ENCODE results near the gene RNF115. TPM values are rescaled to one million over a fixed set of nuclear protein-coding genes. Genes with fewer than 3 reads are reported as not detected.

Gene RNF115
- total RNA-seq = 1 to 10 TPM; 7.4 to 7.7 TPM
- long read RNA-seq, full-length matches to known transcripts = 10 of 13 reads
- long read RNA-seq, partial matches to known transcripts = 0 of 13 reads
- long read RNA-seq, other reads (novel, unspliced or antisense) = 3 of 13 reads

DNA sequence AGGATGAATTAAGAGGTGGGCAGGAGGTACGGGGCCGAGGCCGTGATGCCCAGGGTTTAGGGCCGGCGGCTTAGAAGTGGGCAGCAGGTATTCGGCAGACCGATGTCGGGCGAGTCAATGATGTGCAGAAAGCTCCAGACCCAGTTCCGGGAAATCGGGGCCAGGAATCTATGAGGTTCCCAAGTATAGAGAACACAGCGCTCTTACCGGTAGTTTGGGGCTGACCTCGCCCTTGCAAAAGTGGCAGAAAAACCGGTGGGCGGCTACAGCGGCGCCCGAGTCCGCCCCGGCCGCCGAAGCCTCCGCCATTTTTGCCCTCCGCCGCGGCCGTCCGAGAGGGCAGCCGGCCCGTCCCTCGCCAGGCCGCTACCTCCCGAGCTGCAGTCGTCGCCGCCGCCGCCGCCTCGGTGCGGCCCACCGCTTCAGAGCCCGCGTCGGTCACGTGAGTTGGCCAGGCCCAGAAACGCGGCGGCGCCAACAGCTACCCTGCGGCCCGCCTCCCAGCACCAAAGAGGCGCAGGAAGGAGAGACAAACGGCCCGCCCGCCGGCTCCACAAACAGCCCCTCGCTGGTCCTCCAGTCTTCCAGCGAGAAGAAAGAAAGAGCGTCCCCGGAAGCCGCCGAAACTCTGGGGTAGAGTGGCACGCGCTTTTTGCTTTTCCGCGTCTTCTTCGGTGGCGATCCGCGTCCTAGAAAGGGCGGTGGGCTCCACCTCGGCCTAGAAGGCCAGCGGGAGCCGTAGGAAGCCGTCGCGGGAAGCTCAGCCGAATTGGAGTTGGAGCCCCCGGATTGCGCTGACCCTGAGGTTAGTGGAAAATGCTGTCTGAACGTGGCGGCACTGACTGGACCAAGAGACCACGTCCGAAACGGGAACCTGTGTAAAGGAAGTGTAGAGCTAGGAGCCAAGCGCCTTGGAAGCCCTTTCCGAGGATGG is at the start of gene RNF115, which contains the start of gene POLR3C:
Gene RNF115 (minus strand): TSS at position 531 of the 934 bp plus-strand sequence. CDS start 222 bp downstream, at position 309.
Gene POLR3C (plus strand): TSS at position 636 of the 934 bp plus-strand sequence. CDS start 1,577 bp downstream, outside the sequence.
- DNase-seq (peak; percentile 92 to 93), ATAC-seq (peak; percentile 96)
- intact Hi-C loops (cut with DNase I, micrococcal nuclease) = no loop called here

DNA sequence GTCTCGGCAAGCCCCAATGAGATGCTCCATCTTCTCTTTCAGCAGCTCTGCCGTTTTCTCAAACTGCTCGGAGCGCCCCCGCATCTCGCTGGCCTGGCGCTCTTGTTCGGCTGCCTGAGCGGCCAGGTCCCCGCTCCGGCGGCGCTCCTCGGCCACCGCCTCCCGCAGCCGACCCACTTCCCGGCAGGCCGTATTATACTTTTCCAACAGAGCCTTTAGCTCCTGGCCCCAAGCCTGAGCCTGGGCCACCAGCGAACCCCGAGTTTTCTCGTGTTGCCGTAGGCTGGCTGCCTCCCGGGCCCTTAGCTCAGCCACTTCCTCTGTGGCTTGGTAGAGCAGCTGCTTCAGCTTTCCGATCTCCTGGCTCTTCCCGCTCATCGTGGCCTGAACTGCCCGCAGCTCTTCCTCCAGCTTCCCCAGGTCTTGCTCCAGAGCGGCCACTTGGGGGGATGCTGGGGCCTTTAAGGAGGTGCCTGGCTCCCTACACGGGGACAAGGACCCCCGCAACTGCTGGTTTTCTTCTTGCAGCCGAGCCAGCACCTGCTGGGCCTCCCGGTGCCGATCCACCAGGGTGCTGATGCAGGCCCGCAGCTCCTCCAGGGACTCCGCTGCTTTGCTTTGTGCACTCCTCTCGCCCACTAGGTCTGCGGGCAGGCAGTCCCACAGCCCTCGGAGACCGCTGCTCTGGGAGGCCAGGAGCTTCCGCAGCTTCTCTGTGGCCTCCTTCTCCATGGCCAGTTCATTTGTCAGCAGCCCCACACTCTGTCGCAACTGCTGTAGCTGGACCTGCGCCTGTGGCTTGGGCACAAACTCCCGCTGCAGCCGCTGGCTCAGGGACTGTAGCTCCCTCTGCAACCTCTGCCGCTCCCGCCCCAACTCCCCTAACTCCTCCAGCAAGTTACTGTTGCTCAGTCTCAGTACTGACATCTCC is 48.4 kb upstream of the RNF115 start:
- intact Hi-C loops (cut with DNase I, micrococcal nuclease) = no loop called here
- ATAC-seq (peak; percentile 51), DNase-seq (peak; percentile 39 to 41)

DNA sequence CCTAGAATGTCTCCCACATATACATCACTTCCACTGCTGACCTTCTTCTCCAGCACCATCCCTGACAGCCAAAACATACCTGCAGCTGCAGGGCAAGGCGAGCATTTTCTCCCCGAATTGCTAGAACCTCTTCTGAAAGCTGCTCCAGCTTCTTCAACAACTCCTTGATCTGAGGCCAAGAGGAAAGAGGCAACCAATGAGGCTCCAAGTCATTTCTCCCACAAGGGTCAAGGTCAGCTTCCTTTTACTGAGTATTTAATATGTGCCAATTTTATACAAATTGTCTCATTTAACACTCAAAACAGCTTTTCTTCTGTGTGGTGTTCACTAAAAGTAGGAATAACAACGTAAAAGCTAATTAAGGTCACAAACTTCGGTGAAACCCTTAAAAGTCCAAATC is 44.3 kb upstream of the RNF115 start:
- ATAC-seq (no peak), DNase-seq (no peak)
- intact Hi-C loops (cut with DNase I, micrococcal nuclease) = no loop called here

DNA sequence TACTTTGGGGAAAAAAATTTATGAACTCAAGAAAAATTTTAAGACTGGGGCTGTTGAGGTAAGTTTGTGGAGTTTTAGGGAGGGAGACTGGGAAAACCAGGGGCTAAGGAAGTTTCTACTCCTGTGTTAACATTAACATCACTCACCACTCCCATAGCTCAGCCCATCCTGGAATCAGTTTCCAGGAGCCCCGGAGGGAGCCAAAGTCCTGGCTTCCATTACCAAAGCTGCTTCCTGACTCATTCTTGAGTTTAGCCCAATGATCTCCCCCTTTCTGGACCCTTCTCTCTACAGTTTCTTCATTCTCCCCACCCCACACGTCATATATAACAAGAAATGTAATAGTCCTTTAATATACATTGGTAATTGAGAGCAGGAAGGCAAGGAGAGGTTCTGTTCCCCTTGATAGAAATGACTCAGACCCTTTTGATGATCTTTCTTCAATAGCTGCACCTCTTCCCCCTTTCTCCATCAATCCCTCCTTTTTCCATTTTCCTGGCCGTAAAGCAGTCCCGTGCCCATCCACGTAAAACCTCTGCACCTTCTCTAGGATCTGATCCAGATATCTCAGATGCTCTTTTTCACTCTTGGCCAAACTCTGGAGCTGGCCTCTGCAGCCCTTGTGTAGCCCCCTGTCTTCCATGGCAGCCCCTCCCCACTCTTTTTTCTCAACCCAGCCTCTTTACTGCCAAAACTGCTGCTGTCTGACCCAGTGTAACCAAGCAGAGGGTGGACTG is 39.6 kb upstream of the RNF115 start:
- ATAC-seq (no peak), DNase-seq (no peak)
- intact Hi-C loops (cut with DNase I, micrococcal nuclease) = no loop called here

DNA sequence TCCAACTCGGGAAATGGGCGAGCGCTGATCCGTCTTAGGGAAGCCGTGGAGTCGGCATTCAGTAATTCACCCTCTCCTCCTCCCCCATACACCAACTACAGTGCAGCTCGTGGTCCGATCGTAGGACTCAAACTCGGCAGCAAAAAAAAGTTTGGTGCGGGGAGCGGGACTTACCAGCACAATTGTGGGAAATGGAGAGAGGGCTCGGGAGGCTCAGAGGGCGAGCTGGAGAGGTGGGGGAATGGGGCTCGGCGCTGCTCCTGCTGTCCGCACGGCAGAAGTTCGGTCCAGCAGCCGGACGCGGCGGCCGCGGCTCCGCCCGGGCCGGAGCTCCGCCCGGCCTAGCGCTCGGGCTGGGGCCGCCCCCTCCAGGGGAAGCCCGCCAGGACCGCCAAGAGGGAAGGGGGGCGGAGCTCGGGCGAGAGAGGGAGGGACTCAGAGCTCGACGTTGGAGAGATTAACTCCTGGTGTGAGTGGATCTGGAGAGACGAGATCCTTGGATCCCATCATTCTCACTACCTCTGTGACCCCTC is 35.7 kb upstream of the RNF115 start:
- ATAC-seq (peak; percentile 80), DNase-seq (peak; percentile 90)
- intact Hi-C loops (cut with DNase I, micrococcal nuclease) = no loop called here

DNA sequence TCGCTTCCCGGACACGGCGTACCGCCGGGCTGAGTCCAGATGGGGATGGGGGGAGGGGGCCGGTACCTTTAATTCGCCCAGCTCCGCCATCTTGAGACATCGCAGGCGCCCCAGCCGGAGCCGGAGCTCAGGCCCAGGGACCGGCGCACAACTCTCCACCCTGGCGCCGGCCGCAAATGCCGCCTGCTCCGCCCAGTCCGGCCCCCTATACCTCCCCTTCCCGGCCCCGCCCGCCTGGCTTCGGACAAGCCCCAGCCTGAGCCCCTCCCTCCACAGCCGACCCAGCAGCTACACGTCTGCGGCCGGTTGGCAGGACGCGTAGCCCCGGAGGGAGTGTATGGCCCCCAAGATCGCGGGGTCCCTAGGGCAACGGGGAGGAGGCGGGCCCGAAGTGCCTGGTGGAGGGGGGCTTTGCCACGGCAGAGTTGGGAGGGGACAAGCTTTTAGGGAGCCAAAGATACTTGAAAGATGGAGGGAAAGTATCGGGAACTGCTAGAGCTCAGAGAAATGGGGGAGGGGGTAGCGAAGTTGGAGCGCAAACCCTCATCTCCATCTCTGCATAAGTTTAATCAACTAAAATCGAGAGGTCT is 35.1 kb upstream of the RNF115 start, which contains the start of gene PIAS3:
Gene PIAS3 (minus strand): TSS at position 181 of the 590 bp plus-strand sequence. CDS start 91 bp downstream, at position 90.
- ATAC-seq (peak; percentile 93), DNase-seq (peak; percentile 96 to 97)
- intact Hi-C loops (cut with DNase I, micrococcal nuclease) = no loop called here

DNA sequence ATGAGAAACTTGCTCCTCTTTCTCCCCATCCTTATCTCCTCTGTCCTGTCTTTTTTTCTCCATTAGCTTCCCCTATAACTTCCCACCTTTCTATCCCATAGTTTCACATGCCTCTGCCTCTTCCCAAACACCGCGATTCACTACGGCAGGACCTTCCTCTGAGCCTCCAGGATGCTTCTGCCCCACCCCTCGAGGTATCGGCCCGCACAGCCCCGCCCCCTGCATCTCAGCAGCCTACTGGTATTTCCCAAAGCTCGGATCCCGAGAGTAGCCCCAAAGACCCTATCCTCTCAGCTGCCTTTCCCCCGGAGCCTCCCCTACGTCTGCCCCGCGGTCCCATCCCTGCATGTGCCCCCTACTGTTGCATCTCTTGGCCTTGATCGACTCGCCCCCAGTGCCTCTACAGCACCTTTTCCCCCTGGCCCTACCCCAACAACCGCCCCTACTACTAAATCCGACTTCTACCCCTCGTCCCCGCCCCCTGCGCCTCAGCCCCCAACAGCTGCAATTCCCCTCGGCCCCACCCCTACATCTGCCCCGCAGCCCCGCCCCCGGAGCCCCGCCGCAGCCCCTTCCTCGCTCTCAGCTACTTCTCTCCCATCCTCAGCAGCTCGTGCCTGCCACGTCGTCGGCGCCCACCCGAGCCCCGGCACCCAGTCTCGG is 34.5 kb upstream of the RNF115 start:
- DNase-seq = peak; percentile 70 to 80
- peak; percentile 53 for ATAC-seq
- intact Hi-C loops (cut with DNase I, micrococcal nuclease) = no loop called here

DNA sequence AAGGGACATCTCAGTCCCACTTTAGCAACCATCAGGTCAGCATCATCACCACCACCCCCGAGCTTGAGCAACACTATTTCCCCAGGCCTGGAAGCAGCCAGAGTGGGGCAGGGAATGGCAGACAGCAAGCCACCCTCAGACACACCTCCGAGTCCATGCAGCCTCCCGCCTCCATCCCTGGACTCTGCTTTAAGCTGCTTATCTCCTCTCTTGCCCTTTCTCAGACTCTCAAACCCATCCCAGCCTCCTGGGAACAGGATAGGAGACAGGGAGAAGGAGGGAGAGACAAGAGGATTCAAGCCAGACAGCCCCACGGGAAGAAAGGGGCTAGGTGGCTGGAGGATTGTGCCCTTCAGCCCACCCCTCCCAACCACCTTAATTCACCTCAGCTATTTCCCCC is 33.3 kb upstream of the RNF115 start:
- DNase-seq (no peak), ATAC-seq (no peak)
- intact Hi-C loops (cut with DNase I, micrococcal nuclease) = no loop called here

DNA sequence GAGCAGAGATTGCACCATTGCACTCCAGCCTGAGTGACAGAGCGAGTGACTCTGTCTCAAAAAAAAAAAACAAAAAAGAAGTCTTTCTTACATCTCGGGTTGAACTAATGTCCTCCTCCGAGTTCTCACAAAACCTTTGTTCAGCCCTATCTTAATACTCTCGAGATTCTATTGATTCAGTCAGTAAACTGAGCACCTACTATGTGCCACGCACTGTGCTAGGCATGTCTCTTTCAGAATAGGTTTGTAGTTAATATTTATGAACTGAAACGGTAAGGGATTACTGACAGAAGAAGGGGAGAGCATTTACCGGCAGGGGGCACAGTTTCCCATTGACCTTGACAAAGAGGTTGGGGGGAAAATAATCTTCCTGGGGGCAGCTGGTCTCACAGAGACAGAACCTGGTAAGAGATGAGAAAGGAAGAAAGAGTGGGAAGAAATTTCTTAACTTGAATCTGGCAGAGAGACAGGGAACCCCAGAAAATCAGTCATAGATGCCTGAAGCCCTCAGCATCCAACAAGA is 31.6 kb upstream of the RNF115 start:
- DNase-seq = no peak
- no peak for ATAC-seq
- intact Hi-C loops (cut with DNase I, micrococcal nuclease) = no loop called here

DNA sequence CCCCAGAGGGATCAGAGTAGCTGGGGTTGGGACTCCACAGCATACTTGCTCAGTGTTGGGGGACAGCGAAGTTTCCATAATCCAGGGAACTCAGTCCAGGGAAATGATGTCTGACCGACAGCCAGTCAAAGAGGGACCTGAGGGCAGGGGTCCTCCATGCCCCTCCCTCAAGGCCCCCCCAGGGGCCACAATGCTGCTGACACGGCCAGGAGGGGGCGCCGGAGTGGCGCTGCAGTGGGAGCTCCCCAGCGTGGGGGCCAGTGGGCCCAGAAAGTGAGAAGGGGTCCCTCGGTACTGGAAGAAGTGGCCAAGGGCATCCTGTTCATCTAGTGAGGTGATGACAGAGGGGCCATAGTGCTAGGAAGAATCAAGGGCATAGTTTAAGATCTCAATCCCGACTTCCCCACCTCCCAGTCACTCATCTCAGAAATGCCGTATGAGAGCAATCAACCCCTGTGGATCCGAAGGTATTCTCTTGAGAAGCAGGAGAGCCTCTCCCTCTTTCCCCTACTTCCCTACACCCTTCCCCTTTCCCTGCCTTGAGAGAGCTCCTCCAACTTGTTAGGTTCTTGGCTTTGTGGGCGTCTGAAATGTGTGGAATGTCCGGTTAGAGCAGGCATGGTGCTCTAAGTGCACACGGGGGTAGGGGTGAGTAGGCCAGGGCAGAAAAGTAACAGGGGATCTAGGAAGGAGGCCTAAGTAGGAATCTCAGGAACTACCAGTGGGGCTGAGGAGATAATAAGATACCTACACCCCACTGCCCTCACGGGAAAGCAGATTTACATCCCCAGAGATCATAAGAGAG is 25.7 kb upstream of the RNF115 start:
- intact Hi-C loops (cut with DNase I, micrococcal nuclease) = no loop called here
- no peak for ATAC-seq
- no peak for DNase-seq

DNA sequence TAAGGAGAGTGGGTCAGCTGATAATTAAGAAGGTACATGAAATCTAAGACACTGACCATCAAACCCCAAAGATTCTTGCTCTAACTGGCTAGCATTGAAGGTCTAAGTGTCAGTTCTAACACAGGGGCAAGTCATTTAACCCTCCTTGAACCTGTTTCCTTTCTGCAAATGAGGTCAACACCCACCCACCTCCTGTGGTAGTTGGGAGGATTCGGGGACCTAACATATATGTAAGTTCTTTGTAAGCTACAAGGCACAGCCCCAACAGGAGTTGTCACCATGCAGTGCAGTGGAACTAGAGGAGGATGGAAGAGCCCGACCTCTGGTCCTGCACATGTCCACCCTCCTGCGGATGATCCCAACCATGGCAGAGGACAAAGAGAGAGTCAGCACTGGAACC is 23.9 kb upstream of the RNF115 start:
- DNase-seq (no peak), ATAC-seq (no peak)
- intact Hi-C loops (cut with DNase I, micrococcal nuclease) = no loop called here

DNA sequence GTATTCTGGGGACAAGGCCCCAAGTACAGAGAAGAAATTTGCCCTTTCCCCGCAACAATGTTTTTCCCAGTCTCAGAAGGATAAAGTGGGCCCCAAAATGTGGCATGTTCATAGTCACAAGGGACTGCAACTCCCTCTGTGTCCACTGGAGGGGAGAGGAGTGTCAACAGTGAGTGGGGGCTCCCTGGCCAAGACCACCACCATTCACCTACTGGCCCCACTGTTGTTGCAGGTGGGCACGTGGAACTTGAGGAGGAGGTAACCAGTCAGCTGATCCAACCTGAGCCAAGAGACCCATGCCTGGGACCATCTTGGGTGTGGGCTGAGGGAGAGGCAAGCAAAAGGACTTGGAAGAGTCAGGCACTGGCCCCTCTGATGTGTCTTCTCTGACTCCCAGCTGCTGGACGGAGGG is 22.3 kb upstream of the RNF115 start:
- intact Hi-C loops (cut with DNase I, micrococcal nuclease) = no loop called here
- peak; percentile 57 for ATAC-seq
- DNase-seq = peak in 1 of 2 donors; percentile 35

DNA sequence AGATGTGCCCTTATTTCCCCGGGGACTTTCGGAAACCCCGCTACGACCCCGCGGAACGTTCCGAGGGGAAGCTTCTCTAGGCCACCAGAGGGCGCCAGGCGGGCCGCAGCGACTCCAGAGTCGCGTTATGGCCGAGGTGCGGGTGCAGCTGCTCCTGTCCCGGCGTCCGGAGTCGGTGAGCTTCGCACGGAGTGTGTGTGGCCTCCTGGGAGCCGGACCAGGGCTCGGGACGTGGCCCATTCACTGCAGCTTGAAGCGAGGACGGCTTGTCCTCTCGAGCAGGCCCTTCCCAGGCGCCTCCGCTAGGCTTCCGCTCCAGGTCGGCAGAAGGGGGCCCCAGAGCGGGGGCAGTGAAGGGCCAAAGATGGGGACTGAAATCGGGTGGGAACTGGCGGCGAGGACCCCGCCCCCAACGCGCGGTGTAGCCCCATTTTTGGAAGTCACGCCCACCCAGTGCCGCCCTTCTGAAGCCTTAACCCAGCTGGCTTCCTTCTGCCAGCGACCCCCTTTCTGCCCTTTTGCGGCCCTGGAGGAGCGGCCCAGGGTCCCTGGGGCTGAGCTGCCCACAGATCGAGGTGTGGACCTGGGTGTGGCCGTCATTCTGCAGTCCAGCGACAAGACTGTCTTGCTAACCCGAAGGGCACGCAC is 21.7 kb upstream of the RNF115 start, which contains the start of gene NUDT17:
Gene NUDT17 (plus strand): TSS at position 117 of the 648 bp plus-strand sequence. CDS start 11 bp downstream, at position 128.
- intact Hi-C loops (cut with DNase I, micrococcal nuclease) = no loop called here
- DNase-seq (peak; percentile 72 to 87), ATAC-seq (peak; percentile 88)

DNA sequence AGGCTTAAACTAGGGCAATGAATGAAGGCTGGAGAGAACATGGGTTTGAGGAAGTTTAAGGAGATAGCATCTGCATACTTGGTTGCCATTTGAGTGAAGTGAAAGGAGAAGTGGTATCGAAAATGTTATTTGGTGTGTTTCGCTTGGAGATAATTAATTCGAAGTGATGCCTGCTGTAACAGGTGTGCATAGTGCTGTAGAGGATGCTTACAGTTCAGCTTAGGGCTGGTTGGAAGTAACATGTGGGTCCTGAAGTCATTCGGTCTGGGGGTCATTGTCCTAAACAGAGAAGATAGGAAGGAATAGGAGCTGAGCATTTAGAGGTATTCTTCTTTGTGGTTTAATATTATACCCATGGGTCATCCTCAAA is 21.2 kb upstream of the RNF115 start:
- intact Hi-C loops (cut with DNase I, micrococcal nuclease) = no loop called here
- ATAC-seq (peak; percentile 45), DNase-seq (no peak)

DNA sequence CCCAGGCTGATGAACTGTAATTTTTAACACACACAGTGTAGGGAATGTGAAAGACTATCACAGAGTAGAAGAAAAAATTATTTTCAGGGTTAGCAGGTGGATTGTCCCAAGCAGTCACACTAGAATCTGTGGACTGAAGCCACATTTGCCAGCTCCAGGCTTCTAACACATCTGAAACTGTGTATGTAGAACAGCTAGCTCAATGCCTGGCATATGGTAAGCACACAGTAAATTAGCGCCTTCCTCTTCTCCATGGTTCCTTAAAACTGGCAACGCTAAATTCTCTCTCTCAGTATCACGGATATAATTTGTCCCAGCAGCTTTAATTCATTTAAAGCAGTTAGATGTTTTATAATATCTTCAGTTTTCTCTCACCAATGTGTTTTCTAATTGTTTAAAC is 19.1 kb upstream of the RNF115 start:
- DNase-seq (no peak), ATAC-seq (no peak)
- intact Hi-C loops (cut with DNase I, micrococcal nuclease) = no loop called here

DNA sequence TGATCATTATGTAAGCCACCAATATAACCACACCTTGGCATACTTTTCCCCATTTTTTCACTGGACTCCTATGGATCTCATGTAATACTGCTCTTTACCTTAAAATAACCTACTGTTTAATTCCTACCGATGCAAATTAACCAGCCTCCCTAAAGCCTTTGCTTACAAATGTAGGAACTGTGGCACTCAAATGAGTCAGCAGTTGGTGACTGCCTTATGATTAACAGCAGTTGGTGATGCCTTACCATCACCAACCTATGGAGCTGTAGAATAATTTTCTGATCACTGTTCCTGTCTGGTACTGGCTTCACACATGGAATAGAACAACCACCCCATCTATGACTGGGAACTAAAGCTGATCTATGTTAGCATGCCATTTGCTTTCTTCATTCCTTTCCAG is 13.8 kb upstream of the RNF115 start:
- intact Hi-C loops (cut with DNase I, micrococcal nuclease) = no loop called here
- ATAC-seq (no peak), DNase-seq (no peak)
